HEK293T (cell line): ENCODE results near the gene MORF4L1.

Source experiments
- BHLHE40 ChIP-seq: fragments of 450-650 bp; IDR thresholded peaks from 2 replicates; pipeline ENCODE4 v1.6.1; 2016; ENCODE audit warnings: mild to moderate bottlenecking, moderate library complexity, borderline replicate concordance
- CTBP1 ChIP-seq: fragments of 450-650 bp; IDR thresholded peaks from 2 replicates; pipeline ENCODE4 v1.6.1; 2016; ENCODE audit warnings: borderline replicate concordance
- ELF4 ChIP-seq: fragments of 450-650 bp; IDR thresholded peaks from 2 replicates; pipeline ENCODE4 v1.6.1; 2017; ENCODE audit warnings: antibody characterized with exemption
- FOXM1 ChIP-seq: fragments of 450-650 bp; IDR thresholded peaks from 2 replicates; pipeline ENCODE4 v1.6.1; 2017; ENCODE audit warnings: mild to moderate bottlenecking, borderline replicate concordance
- HDGF ChIP-seq: fragments of 450-650 bp; IDR thresholded peaks from 2 replicates; pipeline ENCODE4 v1.6.1; 2017; ENCODE audit warnings: antibody characterized with exemption, borderline replicate concordance
- LEF1 ChIP-seq: fragments of 450-650 bp; IDR thresholded peaks from 2 replicates; pipeline ENCODE4 v1.6.1; 2017; ENCODE audit warnings: mild to moderate bottlenecking, borderline replicate concordance
- TARDBP ChIP-seq: fragments of 450-650 bp; IDR thresholded peaks from 2 replicates; pipeline ENCODE4 v1.6.1; 2016

GRCh38 chr15:78859971-78860719, 12.5 kb upstream of the MORF4L1 start:
- TF ChIP-seq HDGF: no peak
- no peak for TF ChIP-seq BHLHE40
- no peak for TF ChIP-seq TARDBP
- TF ChIP-seq CTBP1: no peak
- no peak for TF ChIP-seq LEF1
- TF ChIP-seq ELF4: no peak
- peak; percentile 26; the same call in 1 of the 2 replicates for TF ChIP-seq FOXM1
